Spleen (tissue), 13 donors: ENCODE data around the gene ADD1. TPM values are rescaled to one million over a fixed set of nuclear protein-coding genes. Genes with fewer than 3 reads are reported as not detected.

ENCODE experiments used
- DNase-seq: peaks from one replicate; pipeline ENCODE4 v3.0.0-alpha.2; 2020
- H3K27ac ChIP-seq, 8 donors: fragments of 200-600 bp; sonication (generic) in 7 of 8; 1 replicate in 4 of 8; 2 replicates in 4 of 8; pipeline versions ENCODE4 v1.5.0 to v1.8.0; 2016 to 2021; ENCODE audit warnings: inconsistent platforms in 4 of 8, mild to moderate bottlenecking in 4 of 8, moderate library complexity in 1 of 8
- H3K27me3 ChIP-seq, 7 donors: fragments of 200-600 bp; sonication (generic) in 6 of 7; replicated peaks in 1 of 7; 1 replicate in 4 of 7; 2 replicates in 3 of 7; pipeline versions ENCODE4 v1.5.0 to v1.8.0; 2016 to 2021; ENCODE audit warnings: inconsistent platforms in 3 of 7, mild to moderate bottlenecking in 1 of 7
- H3K36me3 ChIP-seq, 6 donors: fragments of 200-600 bp; sonication (generic) in 5 of 6; 1 replicate in 4 of 6; 2 replicates in 2 of 6; pipeline versions ENCODE4 v1.5.0 to v1.8.0; 2016 to 2021; ENCODE audit warnings: inconsistent platforms in 2 of 6
- H3K4me1 ChIP-seq, 6 donors: fragments of 200-600 bp; sonication (generic) in 5 of 6; 1 replicate in 3 of 6; 2 replicates in 3 of 6; pipeline versions ENCODE4 v1.5.0 to v1.8.0; 2016 to 2021; ENCODE audit warnings: inconsistent platforms in 3 of 6
- H3K4me3 ChIP-seq, 8 donors: fragments of 200-600 bp; sonication (generic) in 7 of 8; 1 replicate in 4 of 8; 2 replicates in 4 of 8; pipeline versions ENCODE4 v1.5.0 to v1.8.0; 2016 to 2021; ENCODE audit warnings: inconsistent platforms in 4 of 8, mild to moderate bottlenecking in 4 of 8, moderate library complexity in 2 of 8
- H3K9me3 ChIP-seq, 8 donors: fragments of 200-600 bp; sonication (generic) in 7 of 8; 1 replicate in 4 of 8; 2 replicates in 4 of 8; pipeline versions ENCODE4 v1.5.0 to v1.8.0; 2016 to 2021; ENCODE audit warnings: inconsistent platforms in 4 of 8
- POLR2A ChIP-seq, 3 donors: fragments of 450-650 bp; IDR thresholded peaks; one replicate each; pipeline ENCODE4 v1.5.1; 2017; ENCODE audit warnings: antibody characterized with exemption in 3 of 3, mild to moderate bottlenecking in 1 of 3
- POLR2AphosphoS5 ChIP-seq, 3 donors: sonication (generic); formaldehyde crosslinking; IDR thresholded peaks; one replicate each; pipeline ENCODE4 v1.5.1; 2017; ENCODE audit warnings: antibody characterized with exemption in 3 of 3
- WGBS, 5 donors: extraction: QIAGEN DNeasy Blood & Tissue Kit in 3 of 5; methylation state at CpG; one replicate each; pipeline versions ENCODE4 v1.1.5 to v1.1.7; 2013 to 2018; 5-methylcytosine and 5-hydroxymethylcytosine counted together
- intact Hi-C: fragments of 100-400 bp; cut with DNase I; formaldehyde crosslinking; loops from one replicate; pipeline ENCODE4 v1.15.0; 2023; ENCODE audit warnings: low total_unique reads
- long read RNA-seq, 2 donors: transcript quantifications; one replicate each; lab custom pipeline, GENCODE V29; 2026
- polyA plus RNA-seq, 3 donors: library from polyadenylated mRNA; stranded (reverse); fragments of 200-250 nt; gene quantifications; one replicate each; pipeline ENCODE4 v1.2.1, GENCODE V29; 2013
- total RNA-seq, 7 donors: library from RNA; depleted of rRNA in 3 of 7; stranded (reverse); fragments of >200 nt in 3 of 7; fragmentation: NEBNext Ultra II Directional in 4 of 7; extraction: Animal tissue kit (Norgen Biotek cat#: 25700) in 4 of 7; gene quantifications; one replicate each; pipeline versions ENCODE4 v1.1.0 to v1.2.1, GENCODE V29; 2016 to 2021
- TF ChIP-seq, protein P1 (sequence below), 11 experiments: fragments of 200-600 bp in 7 of 11; fragments of 450-650 bp in 4 of 11; sonication (generic) in 4 of 11; IDR thresholded peaks in 8 of 11; conservative IDR thresholded peaks in 3 of 11; 1 replicate in 7 of 11; 2 replicates in 4 of 11; pipeline versions ENCODE4 v1.4.0 to v1.8.0; 2016 to 2021; ENCODE audit warnings: antibody characterized with exemption in 11 of 11, inconsistent platforms in 4 of 11, mild to moderate bottlenecking in 1 of 11
- donor health status: healthy with polysubstance abuse.
- donor health status: DM: no; HTN: no; CAD: no; lungs with moderate emphysema.
- donor health status: DM: no; HTN: no; CAD: no.
- donor health status: Bipolar disorder and iron deficiency.
- donor health status: healthy.
- donor health status: DM: no; HTN: no; CAD: no.
- donor health status: DM: yes; HTN: yes; CAD: no.

The ADD1 gene
- 100 to 1,000 TPM; 260 to 348 (median 295) TPM for total RNA-seq
- 100 to 1,000 TPM; 175 to 224 (median 194) TPM for polyA plus RNA-seq
- long read RNA-seq, donor 1, partial matches to known transcripts: 56 of 77 reads
- long read RNA-seq, donor 1, other reads (novel, unspliced or antisense): 10 of 77 reads
- long read RNA-seq, donor 2, partial matches to known transcripts: 33 of 41 reads
- long read RNA-seq, donor 2, other reads (novel, unspliced or antisense): 0 of 41 reads

DNA sequence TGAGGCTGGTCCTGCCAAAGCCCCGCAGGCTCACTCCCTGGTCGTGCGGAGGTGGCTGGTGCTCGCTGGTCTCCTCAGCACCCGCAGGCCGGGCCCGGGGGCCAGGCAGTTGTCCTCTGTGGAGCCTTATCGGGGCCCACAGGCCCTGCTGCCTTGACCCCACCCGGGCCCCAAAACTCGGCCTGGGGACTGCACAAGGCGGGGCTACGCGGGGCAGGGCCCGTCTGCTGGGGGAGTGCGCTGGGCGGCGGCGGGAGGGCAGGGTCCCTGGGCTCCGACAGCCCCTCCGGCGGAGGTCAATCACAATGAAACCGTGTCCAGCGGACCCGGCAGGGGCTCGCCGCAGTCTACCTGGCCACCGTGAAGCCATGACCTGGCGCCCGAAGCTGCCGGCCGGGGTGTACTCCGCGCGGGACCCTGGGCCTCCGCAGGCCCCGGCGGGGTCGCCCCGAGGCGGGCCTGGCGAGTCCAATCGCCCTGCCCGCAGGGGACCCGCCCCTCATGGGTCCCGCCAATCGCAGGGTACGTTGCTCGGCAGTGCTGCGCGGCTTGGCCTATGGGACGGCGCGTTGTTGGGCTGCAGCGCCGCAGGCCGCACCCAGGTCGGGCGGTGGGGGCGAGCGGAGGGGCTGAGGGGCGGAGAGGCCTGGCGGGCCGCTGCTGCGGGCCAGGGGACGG lies at the start of gene ADD1:
Gene ADD1 (plus strand): TSS at position 582 of the 678 bp plus-strand sequence. CDS start 32,072 bp downstream, outside the sequence.
- Histone ChIP-seq H3K4me3 (peak within 1 kb of the TSS; percentile 48 to 91 (median 76)), H3K36me3 (no peaks in the 10 kb centered on the region), H3K27ac (peak within 1 kb of the TSS; percentile 87 to 96 (median 93)), H3K27me3 (no peaks in the 10 kb centered on the region), H3K4me1 (peaks cover 39 to 88% (median 63%) of the 10 kb centered on the region in 6 donors), H3K9me3 (no peaks in the 10 kb centered on the region)
- 0 to 3% (median 0%) methylated on average over 7 to 65 of the region's 65 CpGs for WGBS, 5 donors
- DNase-seq: peak; percentile 96
- intact Hi-C loops: no loop called here
- peak; percentile 29 to 79 (median 63) for TF ChIP-seq POLR2A (IDR thresholded peaks at IDR 0.05)
- TF ChIP-seq, protein P1, sequence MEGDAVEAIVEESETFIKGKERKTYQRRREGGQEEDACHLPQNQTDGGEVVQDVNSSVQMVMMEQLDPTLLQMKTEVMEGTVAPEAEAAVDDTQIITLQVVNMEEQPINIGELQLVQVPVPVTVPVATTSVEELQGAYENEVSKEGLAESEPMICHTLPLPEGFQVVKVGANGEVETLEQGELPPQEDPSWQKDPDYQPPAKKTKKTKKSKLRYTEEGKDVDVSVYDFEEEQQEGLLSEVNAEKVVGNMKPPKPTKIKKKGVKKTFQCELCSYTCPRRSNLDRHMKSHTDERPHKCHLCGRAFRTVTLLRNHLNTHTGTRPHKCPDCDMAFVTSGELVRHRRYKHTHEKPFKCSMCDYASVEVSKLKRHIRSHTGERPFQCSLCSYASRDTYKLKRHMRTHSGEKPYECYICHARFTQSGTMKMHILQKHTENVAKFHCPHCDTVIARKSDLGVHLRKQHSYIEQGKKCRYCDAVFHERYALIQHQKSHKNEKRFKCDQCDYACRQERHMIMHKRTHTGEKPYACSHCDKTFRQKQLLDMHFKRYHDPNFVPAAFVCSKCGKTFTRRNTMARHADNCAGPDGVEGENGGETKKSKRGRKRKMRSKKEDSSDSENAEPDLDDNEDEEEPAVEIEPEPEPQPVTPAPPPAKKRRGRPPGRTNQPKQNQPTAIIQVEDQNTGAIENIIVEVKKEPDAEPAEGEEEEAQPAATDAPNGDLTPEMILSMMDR (IDR thresholded peaks at IDR 0.05 in 8 of 11, conservative IDR thresholded peaks at IDR 0.05 in 3 of 11): peak in 3 of 11 experiments; percentile 9 to 29 (median 28)
- TF ChIP-seq POLR2AphosphoS5 (IDR thresholded peaks at IDR 0.05): peak; percentile 92 to 95 (median 92)

GRCh38 chr4:2794486-2795299 lies 49.0 kb upstream of the ADD1 start:
- peak; percentile 92 for DNase-seq
- intact Hi-C loops: no loop called here
- no peaks in the 10 kb centered on the region for H3K27me3 ChIP-seq

DNA sequence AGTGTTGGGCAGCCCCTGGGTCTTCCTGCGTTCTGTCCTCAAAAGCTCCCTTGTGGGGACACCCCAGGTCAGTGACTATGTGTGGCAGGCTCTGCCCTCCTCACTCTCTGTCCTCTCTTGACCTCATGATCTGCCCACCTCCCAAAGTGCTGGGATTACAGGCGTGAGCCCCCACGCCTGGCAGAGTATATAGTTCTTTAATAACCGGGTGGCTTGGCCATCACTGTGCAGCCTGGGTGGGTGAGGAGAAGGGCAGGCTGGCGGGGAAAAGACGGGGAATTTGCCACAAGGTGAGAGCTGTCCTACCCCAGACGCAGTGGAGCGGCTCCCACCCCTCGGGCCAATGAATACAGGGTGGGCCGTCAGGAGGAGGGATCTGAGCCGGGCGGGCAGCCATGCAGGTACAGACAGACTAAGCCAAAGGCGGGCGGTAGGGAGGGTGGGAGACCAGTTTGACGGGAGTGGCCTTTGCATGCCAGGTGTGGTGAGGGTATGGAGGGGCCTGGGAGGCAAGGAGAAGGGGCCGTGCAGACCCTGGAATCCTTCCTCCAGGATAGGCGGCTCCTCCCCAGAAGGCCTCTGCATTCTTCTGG lies 48.2 kb upstream of the ADD1 start:
- intact Hi-C loops: no loop called here
- no peaks in the 10 kb centered on the region for H3K27me3 ChIP-seq
- peak; percentile 81 for DNase-seq
- peaks cover 70 to 97% (median 91%) of the 10 kb centered on the region in 6 donors for H3K4me1 ChIP-seq
- peak overlapping the region in 5 of 8 donors; percentile 69 to 78 (median 71) for H3K4me3 ChIP-seq
- TF ChIP-seq POLR2A (IDR thresholded peaks at IDR 0.05) (no peak), POLR2AphosphoS5 (IDR thresholded peaks at IDR 0.05) (no peak)
- TF ChIP-seq, protein P1 (IDR thresholded peaks at IDR 0.05 in 8 of 11, conservative IDR thresholded peaks at IDR 0.05 in 3 of 11): no peak
- no peaks in the 10 kb centered on the region for H3K9me3 ChIP-seq
- H3K27ac ChIP-seq: peak overlapping the region; percentile 77 to 98 (median 88)
- H3K36me3 ChIP-seq: peaks cover 0 to 26% (median 0%) of the 10 kb centered on the region in 6 donors
- WGBS, 5 donors: 76 to 88% (median 81%) methylated on average over 17 of the region's 17 CpGs

More at GRCh38 chr4:2794486-2795299, 49.0 kb upstream of the ADD1 start:
- Histone ChIP-seq H3K9me3 (no peaks in the 10 kb centered on the region), H3K27ac (peak overlapping the region; percentile 77 to 98 (median 88)), H3K36me3 (peaks cover 0 to 26% (median 0%) of the 10 kb centered on the region in 6 donors), H3K4me3 (peak overlapping the region; percentile 58 to 78 (median 70)), H3K4me1 (peaks cover 63 to 97% (median 87%) of the 10 kb centered on the region in 6 donors)
- 33 to 61% (median 39%) methylated on average over 8 to 11 of the region's 11 CpGs for WGBS, 5 donors
- TF ChIP-seq POLR2A (IDR thresholded peaks at IDR 0.05) (no peak), POLR2AphosphoS5 (IDR thresholded peaks at IDR 0.05) (peak; percentile 88 to 91 (median 89))
